HG03432 (cell line): ENCODE results near the gene PRSS50.

ENCODE experiments used
- ATAC-seq: cut with Tn5 transposase; IDR thresholded peaks from one replicate; pipeline ENCODE4 v1.9.1; 2021; ENCODE audit warnings: mild to moderate bottlenecking, moderate library complexity; ENCODE audit not compliant: unreplicated experiment

Gene PRSS50

GRCh38 chr3:46729038-46729437 is 11.4 kb upstream of the PRSS50 start:
- ATAC-seq, result no peak

- no peak for ATAC-seq
These were observed 8.1 kb upstream of the PRSS50 start for GRCh38 chr3:46725621-46726314.

GRCh38 chr3:46724424-46724823 is 6.8 kb upstream of the PRSS50 start:
- ATAC-seq, result no peak

- ATAC-seq, result no peak
These were observed 4.8 kb upstream of the PRSS50 start for GRCh38 chr3:46722443-46722842.

GRCh38 chr3:46721009-46721408 is 3.3 kb upstream of the PRSS50 start:
- ATAC-seq, result no peak

- ATAC-seq, result no peak
These were observed 2.1 kb upstream of the PRSS50 start for GRCh38 chr3:46719735-46720271.

GRCh38 chr3:46719044-46719565 is 1.4 kb upstream of the PRSS50 start:
- no peak for ATAC-seq

- ATAC-seq, result no peak
These were observed 918 bp downstream of the PRSS50 start for GRCh38 chr3:46716461-46717441.

- ATAC-seq, result no peak
These were observed 2.0 kb downstream of the PRSS50 start for GRCh38 chr3:46715507-46716175.

GRCh38 chr3:46714728-46715506 is 2.8 kb downstream of the PRSS50 start:
- no peak for ATAC-seq

- peak; percentile 69 for ATAC-seq
These were observed 3.6 kb downstream of the PRSS50 start for GRCh38 chr3:46713898-46714552.

- ATAC-seq, result no peak
These were observed 4.4 kb downstream of the PRSS50 start for GRCh38 chr3:46713050-46713897.

GRCh38 chr3:46712191-46713049 is 5.2 kb downstream of the PRSS50 start:
- no peak for ATAC-seq

GRCh38 chr3:46711760-46712159 is 5.9 kb downstream of the PRSS50 start:
- ATAC-seq, result no peak

- ATAC-seq, result no peak
These were observed 6.4 kb downstream of the PRSS50 start for GRCh38 chr3:46711305-46711704.

- ATAC-seq, result no peak
These were observed 6.9 kb downstream of the PRSS50 start for GRCh38 chr3:46710671-46711295.

GRCh38 chr3:46710229-46710628 is 7.4 kb downstream of the PRSS50 start:
- ATAC-seq, result no peak
